ENCODE results near the gene IL5. TPM values are rescaled to one million over a fixed set of nuclear protein-coding genes. Genes with fewer than 3 reads are reported as not detected.
"Not testable (repeated sequence)": the region's sequence is repeated elsewhere in the genome, so short reads cannot be mapped to it uniquely, and the experiment has no call there.

The IL5 gene
- total RNA-seq, 4 donors from 2014 or later, result not detected

DNA sequence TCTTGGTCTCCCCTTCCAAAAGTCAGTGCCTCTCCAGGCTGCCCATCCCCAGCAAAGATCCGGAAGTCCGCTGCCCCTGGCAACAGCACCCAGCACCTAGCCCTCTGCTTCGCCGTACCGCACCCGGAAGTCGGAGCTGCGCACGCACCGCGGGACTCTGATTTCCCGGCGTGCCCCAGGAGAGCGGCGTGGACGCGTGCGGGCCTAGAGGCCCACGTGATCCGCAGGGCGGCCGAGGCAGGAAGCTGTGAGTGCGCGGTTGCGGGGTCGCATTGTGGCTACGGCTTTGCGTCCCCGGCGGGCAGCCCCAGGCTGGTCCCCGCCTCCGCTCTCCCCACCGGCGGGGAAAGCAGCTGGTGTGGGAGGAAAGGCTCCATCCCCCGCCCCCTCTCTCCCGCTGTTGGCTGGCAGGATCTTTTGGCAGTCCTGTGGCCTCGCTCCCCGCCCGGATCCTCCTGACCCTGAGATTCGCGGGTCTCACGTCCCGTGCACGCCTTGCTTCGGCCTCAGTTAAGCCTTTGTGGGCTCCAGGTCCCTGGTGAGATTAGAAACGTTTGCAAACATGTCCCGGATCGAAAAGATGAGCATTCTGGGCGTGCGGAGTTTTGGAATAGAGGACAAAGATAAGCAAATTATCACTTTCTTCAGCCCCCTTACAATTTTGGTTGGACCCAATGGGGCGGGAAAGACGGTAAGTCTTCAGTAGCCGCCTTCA is 13.6 kb upstream of the IL5 start, which contains the start of gene RAD50:
RAD50 (plus strand) TSS at position 215 of the 715 bp plus-strand sequence; CDS start at position 563, 348 bp downstream.
- peaks cover 0 to 22% (median 0%) of the 10 kb centered on the region in 3 donors for H3K36me3 ChIP-seq
- peak within 1 kb of the TSS; percentile 53 to 82 (median 71) for H3K4me3 ChIP-seq
- peak within 1 kb of the TSS; percentile 79 to 91 (median 84) for H3K27ac ChIP-seq
- H3K9me3 ChIP-seq, result no peaks in the 10 kb centered on the region
- peak; percentile 90 to 97 (median 96) for DNase-seq
- H3K4me1 ChIP-seq, result peaks cover 0 to 12% (median 5%) of the 10 kb centered on the region in 4 donors
- H3K27me3 ChIP-seq, result no peaks in the 10 kb centered on the region
- TF ChIP-seq, protein P1, sequence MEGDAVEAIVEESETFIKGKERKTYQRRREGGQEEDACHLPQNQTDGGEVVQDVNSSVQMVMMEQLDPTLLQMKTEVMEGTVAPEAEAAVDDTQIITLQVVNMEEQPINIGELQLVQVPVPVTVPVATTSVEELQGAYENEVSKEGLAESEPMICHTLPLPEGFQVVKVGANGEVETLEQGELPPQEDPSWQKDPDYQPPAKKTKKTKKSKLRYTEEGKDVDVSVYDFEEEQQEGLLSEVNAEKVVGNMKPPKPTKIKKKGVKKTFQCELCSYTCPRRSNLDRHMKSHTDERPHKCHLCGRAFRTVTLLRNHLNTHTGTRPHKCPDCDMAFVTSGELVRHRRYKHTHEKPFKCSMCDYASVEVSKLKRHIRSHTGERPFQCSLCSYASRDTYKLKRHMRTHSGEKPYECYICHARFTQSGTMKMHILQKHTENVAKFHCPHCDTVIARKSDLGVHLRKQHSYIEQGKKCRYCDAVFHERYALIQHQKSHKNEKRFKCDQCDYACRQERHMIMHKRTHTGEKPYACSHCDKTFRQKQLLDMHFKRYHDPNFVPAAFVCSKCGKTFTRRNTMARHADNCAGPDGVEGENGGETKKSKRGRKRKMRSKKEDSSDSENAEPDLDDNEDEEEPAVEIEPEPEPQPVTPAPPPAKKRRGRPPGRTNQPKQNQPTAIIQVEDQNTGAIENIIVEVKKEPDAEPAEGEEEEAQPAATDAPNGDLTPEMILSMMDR (IDR thresholded peaks at IDR 0.05), result no peak
- peak; percentile 68 to 75 for TF ChIP-seq POLR2A (IDR thresholded peaks at IDR 0.05)

DNA sequence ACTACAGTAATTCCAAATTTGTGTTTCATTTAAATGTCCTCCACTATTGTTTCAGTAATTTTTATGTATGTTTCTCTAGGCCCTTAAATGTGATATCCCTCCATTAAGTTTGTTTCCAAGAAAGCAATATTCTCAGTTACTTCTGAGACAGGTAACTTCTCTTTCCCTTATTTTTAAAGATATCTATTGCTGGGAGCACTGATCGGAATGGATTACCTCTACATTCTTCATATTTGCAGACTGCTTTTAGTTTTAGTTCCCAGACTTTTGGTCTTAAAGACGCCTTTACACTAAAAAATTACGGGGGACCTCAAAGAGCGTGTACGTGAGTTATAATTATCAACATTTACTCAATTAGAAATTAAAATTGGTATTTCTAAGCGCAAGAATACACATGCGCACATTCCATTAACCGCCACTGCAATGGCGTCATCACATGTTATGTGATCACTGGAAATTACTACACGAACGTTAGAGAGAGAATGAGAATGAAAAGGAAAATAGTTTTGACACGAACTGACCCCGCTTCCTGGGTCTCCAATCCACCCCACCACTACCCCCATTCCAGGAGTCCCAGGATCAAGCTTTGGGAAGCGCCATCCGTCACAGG is 12.9 kb upstream of the IL5 start:
- no peak for DNase-seq
- H3K4me3 ChIP-seq, result peak overlapping the region; percentile 53 to 82 (median 71)
- peaks cover 0 to 17% (median 0%) of the 10 kb centered on the region in 3 donors for H3K36me3 ChIP-seq
- peaks cover 0 to 12% (median 5%) of the 10 kb centered on the region in 4 donors for H3K4me1 ChIP-seq
- no peaks in the 10 kb centered on the region for H3K9me3 ChIP-seq
- TF ChIP-seq, protein P1 (IDR thresholded peaks at IDR 0.05), result no peak
- no peak for TF ChIP-seq POLR2A (IDR thresholded peaks at IDR 0.05)
- H3K27ac ChIP-seq, result peak overlapping the region; percentile 79 to 91 (median 84)
- no peaks in the 10 kb centered on the region for H3K27me3 ChIP-seq

DNA sequence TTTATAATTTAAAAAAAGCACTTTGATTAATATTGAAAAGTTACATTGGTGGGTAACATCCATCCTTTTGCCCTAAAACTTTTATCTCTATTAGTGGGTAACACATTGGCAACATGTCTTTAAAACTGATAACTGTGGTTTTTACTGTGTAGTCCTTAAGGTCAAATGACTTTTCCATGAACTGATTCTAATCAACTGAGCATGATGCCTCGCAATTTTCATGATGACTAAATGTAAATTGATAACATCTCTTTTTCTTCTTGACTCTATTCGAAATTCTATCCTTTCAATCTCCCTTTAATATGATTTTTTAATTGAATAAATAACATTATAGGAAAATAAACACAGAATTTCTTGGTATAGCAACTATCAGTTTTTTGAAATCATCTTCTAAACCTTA is 6.3 kb upstream of the IL5 start:
- H3K27me3 ChIP-seq, result no peaks in the 10 kb centered on the region
- H3K9me3 ChIP-seq, result no peaks in the 10 kb centered on the region
- no peak for TF ChIP-seq POLR2A (IDR thresholded peaks at IDR 0.05)
- TF ChIP-seq, protein P1 (IDR thresholded peaks at IDR 0.05), result no peak
- no peak for DNase-seq
- H3K36me3 ChIP-seq, result no peaks in the 10 kb centered on the region
- no peak overlapping the region for H3K27ac ChIP-seq
- no peak overlapping the region for H3K4me3 ChIP-seq
- no peaks in the 10 kb centered on the region for H3K4me1 ChIP-seq

DNA sequence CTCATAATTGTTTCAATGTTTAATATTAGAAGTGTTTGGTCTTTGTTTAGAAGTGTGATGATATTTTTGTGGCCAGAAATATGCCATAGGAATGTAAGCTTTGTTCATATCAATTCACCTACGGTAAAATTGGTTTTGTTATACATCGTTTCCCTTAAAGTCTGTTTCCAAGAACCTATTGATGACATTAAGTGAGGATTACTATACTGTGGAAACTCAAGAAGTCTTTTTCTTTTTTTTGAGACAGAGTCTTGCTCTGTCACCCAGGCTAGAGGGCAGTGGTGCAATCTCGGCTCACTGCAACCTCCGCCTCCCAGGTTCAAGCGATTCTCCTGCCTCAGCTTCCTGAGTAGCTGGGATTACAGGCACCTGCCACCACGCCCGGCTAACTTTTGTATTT is 5.5 kb upstream of the IL5 start:
- not testable (repeated sequence) for H3K4me3 ChIP-seq, H3K27me3 ChIP-seq, DNase-seq, H3K9me3 ChIP-seq, H3K27ac ChIP-seq, H3K36me3 ChIP-seq, H3K4me1 ChIP-seq

DNA sequence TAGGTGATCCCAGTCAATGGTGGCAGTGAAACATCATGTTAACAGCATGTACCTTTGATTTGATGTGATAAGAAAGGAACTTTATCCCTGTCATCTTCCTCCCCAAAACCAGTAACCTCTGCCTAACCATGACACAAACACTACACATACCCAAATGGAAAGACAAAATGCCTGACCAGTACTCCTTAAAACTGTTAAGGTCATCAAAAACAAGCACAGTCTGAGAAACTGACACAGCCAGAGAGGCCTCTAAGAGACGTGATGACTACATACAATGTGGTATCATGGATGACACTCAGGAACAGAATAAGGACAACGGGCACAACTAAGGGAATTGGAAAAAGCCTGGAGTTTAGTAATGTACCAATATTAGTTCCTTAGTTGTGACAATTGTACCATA is 3.9 kb upstream of the IL5 start:
- no peak overlapping the region for H3K27ac ChIP-seq
- H3K4me3 ChIP-seq, result no peak overlapping the region
- no peak for DNase-seq
- no peaks in the 10 kb centered on the region for H3K9me3 ChIP-seq
- H3K36me3 ChIP-seq, result no peaks in the 10 kb centered on the region
- no peak for TF ChIP-seq POLR2A (IDR thresholded peaks at IDR 0.05)
- TF ChIP-seq, protein P1 (IDR thresholded peaks at IDR 0.05), result no peak
- no peaks in the 10 kb centered on the region for H3K4me1 ChIP-seq
- H3K27me3 ChIP-seq, result no peaks in the 10 kb centered on the region

DNA sequence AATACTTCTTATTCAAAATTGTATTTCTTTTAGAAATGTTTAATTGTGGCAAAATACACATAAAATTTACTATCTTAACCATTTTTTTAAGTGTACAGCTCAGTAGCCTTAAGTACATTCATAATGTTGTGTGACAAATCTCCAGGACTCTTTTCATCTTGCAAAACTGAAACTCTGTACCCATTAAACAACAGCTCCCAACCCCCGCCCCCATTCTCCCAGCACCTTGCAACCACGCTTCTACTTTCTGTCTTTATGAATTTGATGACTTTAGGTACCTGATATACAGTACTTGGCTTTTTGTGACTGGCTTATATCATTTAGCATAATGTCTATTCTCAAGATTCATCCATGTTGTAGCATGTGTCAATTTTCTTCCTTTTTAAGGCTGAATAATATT is 2.8 kb upstream of the IL5 start:
- Histone ChIP-seq H3K9me3 (no peaks in the 10 kb centered on the region), H3K36me3 (no peaks in the 10 kb centered on the region), H3K4me1 (no peaks in the 10 kb centered on the region), H3K27ac (no peak overlapping the region), H3K4me3 (no peak overlapping the region), H3K27me3 (no peaks in the 10 kb centered on the region)
- no peak for DNase-seq
- no peak for TF ChIP-seq POLR2A (IDR thresholded peaks at IDR 0.05)
- TF ChIP-seq, protein P1 (IDR thresholded peaks at IDR 0.05), result no peak
